ENCODE data around the gene FRMD4B.

GRCh38 chr3:69378112-69378802 lies 7.6 kb downstream of the FRMD4B start:
- TF ChIP-seq ESRRA (IDR thresholded peaks at IDR 0.05; ENCODE audit: low read length) (no peak), CREM (IDR thresholded peaks at IDR 0.05; ENCODE audit: low read depth) (no peak), EZH2 (IDR thresholded peaks at IDR 0.05; ENCODE audit: borderline replicate concordance, control insufficient read depth, low read depth, low read length) (no peak)
